KG1 (cell line): ENCODE data around the gene DOCK4.

Experiments
- DNase-seq: peaks from one replicate; lab custom pipeline; 2025; lab: John Stamatoyannopoulos, UW

Gene DOCK4

DNA sequence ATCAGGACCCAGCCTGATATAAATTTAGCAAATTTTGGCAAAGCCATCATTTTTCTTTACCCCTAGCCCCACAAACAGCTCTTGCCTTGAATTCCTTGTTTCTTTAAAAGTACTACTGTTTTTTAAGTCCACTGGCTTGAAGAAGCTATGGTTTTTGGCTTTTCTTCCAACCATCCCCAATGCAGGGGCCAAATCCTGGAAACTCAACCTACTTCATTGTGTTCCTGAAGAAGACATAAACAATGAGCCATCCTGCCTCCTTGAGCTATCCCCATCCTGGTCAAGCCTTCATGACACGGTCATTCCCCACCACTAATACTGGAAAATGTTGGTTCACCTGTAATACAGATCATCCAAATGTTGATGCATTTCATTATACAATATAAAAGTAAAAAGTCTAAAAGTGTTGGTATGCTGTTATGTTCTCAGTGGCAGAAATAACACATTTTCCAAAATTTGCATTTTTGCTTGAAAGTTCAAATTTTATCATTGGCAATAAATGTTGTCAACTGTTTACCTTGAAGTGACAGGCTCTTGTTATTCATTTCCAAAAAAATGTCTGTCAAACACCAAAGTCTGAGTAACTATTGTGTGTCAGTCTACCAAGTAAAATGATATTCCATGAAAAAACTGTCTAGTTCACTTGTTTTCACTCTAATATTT is 92.2 kb downstream of the DOCK4 start:
- DNase-seq: no peak

DNA sequence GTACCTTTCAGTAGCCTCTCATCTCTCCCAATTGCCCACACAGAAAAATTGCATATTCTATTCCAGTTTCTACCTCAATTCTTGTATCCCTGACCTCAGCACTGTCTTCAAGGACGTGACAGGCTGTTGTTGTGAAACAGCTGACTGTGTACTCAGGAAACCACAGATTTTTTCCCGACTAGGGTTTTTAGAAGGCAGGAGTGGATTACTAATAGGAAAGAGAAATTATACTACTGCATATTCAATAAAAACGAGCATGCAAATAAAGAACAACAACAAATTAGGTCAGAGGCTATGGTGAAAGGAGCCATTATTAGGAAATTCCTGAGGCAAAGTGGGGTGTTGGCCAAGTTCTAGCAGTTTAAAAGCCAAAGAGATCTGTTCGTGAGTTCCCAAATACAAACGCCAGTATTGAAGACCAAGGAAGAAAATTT is 93.4 kb downstream of the DOCK4 start:
- DNase-seq: no peak

DNA sequence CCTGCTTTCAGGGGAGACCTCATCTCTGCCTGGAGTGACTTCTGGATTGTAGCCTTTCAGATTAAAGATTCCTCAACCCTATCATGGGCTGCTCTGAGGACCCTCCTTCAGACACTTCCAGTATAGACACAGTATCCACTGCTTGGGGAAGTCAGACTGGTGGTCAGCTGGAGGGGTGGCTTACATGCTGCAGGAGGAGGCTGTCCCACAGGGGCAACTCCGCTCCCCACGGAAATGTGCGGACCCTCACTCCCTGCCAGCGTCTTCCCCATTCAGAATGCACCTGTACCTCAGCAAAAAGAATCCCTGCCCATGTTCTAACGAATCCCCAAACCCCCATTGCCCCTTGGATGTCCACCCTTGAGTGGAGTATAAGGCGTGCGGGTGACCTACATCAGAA is 95.5 kb downstream of the DOCK4 start:
- no peak for DNase-seq

- no peak for DNase-seq
Observed at GRCh38 chr7:112110175-112110574, 96.0 kb downstream of the DOCK4 start.

DNA sequence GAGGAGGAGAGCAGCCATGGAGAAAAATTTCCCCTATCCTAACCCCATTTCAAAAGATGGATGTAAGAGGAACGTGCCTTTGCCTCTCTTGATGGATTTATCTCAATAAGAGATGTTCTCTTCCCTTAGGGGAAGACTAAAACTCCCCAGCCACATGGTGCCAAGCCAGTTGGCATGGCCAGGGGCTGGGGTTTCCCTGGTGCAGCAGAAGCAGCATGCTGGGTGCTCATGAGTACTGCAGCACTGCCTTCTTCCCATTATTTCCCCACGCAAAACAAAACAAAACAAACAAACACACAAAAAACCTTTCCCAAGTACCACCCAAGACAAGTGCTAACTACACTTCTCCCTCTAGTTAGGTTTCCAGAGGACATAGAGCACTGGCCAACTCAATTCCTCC is 97.2 kb downstream of the DOCK4 start:
- DNase-seq: no peak

DNA sequence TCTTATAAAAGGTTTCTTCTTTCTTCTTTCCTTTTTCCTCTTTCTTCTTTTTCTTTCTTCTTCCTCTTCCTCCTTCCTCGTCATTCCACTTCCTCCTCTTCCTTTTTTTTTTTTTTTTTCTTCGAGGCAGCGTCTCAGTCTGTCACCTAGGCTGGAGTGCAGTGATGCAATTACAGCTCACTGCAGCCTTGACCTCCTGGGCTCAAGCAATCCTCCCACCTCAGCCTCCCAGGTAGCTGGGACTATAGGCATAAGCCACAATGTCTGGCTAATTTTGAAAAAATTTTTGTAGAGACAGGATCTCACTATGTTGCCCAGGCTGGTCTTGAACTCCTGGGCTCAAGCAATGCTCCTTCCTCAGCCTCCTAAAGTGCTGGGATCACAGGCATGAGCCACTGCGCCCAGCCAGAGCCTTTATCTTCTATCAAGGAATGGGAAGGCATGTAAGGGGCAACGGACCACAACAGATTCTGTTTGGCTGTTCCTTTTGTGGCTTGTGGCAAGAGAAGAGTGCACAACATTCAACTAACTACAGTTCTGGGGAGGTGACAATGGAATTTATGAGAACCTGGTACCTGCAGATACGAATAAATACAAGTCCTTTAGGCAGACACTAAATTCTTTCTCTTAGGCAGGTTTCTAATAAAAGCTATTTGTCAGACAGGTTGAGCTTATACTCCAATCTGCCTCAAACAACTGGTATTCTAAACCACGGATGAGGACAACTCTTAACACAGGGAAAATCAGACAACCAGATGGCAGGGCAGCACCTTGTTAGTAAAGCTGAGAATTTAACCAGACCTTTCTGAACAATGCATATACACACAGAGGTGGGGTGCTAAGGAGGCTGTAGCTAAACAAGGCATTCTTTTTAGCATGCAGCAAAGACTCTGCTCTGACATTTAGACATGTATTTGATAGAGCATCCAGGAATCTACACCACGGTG is 100.3 kb downstream of the DOCK4 start:
- no peak for DNase-seq

GRCh38 chr7:112104120-112104519 is 102.1 kb downstream of the DOCK4 start:
- DNase-seq: no peak

- DNase-seq: no peak
Observed at GRCh38 chr7:112103246-112103645, 103.0 kb downstream of the DOCK4 start.

DNA sequence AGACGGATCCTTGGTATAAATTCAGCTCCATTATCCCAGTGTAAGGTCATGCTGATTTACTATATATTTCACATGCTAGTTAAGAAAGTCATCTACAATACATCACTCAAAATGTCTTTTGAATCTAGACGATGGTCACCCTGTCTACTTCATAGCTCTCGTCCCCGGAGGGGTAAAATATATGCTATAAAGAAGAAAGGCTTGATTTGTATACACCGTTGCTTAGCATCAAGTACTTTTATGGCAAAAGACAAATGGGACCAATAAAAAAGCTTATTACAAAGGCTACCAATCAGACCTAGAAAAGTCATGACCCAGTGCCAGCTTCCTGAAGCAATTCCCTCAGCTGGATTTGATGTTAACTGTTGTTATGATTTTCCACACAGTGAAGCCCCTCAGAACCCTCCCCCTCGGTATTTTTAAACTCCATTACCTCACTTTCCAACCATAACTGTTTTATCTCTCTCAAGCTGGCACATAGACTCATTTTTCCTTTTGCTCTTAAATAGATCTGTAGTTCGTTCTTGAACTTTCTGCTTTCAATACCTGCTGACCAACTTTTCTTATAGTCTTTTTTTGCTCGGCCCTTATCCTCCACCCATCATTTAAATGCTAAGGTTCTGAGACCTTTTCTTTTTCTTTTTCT is 104.9 kb downstream of the DOCK4 start:
- no peak for DNase-seq

GRCh38 chr7:112097524-112097923 is 108.7 kb downstream of the DOCK4 start:
- DNase-seq: no peak

GRCh38 chr7:112093409-112093808 is 112.8 kb downstream of the DOCK4 start:
- no peak for DNase-seq

DNA sequence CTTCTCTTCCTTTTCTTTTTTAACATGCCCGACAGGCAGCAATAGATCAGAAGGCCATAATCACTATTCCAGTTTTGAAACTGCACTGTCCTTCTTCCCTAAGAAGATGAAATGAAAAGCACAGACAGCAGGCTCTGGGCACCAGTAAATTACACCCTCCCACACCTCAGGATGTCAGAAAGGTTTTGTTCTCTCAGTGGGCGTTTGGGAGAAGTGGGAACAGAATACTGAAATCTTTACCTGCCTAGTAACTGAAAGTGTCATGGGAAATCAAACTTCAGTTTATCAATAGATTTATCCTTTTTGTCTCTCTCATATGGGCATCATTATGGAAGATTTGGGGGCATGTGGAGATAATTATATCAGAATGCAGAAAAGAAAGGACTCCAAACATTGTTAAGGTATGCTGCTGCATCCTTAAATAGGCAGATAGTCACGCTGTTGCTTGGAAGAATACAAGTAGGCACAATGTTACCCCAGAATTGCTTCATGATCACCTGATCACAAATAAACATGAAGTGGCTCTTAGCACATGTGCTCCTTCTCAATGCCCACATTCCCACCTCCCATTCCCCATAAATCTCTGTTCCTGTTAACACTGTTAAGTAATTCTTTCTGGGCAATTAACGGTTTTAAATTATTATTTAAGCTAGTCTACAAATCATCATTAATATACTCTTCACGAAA is 113.3 kb downstream of the DOCK4 start:
- DNase-seq: no peak

GRCh38 chr7:112092306-112092705 is 113.9 kb downstream of the DOCK4 start:
- no peak for DNase-seq

DNA sequence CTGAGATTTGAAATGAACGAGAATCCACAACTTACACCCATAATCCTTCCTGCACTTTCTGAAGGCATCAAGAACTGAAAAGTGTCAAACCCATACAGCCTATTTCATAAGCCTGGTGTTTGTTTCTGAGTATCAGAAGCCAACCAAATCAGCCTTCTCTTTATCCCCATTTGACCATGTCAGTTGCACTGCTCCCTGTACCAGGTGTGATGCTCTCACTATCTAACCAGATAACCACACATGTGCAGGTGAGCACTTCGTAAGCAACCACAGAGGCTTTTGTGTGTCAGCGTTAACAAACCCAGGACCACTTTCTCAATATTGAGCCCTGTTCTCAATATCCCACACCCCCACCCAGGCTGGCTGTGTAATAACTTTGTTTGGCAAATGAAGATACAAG is 114.4 kb downstream of the DOCK4 start:
- DNase-seq: no peak

GRCh38 chr7:112089551-112089950 is 116.6 kb downstream of the DOCK4 start:
- DNase-seq: no peak

GRCh38 chr7:112088484-112089016 is 117.6 kb downstream of the DOCK4 start:
- DNase-seq: no peak

GRCh38 chr7:112086496-112087254 is 119.5 kb downstream of the DOCK4 start:
- DNase-seq: no peak

DNA sequence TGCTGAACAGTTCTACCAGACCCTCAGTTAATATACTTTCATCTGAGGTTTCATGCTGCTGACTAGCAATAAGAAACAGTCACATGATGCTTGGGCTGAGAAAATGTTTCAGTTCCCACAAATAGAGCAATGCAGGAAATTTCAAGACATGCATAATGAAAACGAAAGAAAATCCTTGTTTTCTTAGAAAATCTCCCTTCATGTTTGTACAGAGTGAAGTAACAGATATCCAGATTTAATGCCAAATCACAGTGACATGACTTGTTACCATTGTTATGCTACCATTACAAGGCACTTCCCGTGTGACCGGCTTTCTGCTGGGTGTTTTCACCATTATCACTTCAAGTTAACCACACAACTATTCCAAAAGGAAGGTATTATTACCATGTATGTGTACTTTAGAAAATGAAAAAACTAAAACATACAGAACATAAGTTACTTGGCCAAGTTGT is 121.7 kb downstream of the DOCK4 start:
- DNase-seq: no peak

GRCh38 chr7:112083776-112084355 is 122.3 kb downstream of the DOCK4 start:
- no peak for DNase-seq

GRCh38 chr7:112082306-112082705 is 123.9 kb downstream of the DOCK4 start:
- DNase-seq: no peak

- no peak for DNase-seq
Observed at GRCh38 chr7:112081778-112082177, 124.4 kb downstream of the DOCK4 start.
